Left ventricle myocardium inferior (tissue), 1 donor: Measurements from ENCODE around the gene CNPY4. TPM values are rescaled to one million over a fixed set of nuclear protein-coding genes. Genes with fewer than 3 reads are reported as not detected.

Experiments used
- DNase-seq: peaks from one replicate; pipeline ENCODE4 v3.0.0-alpha.2; 2020
- H3K27ac ChIP-seq: fragments of 200-600 bp; replicated peaks from 2 replicates; pipeline ENCODE4 v1.8.0; 2021
- H3K27me3 ChIP-seq: fragments of 200-600 bp; 2 replicates; pipeline ENCODE4 v1.8.0; 2021; ENCODE audit warnings: low read depth
- H3K36me3 ChIP-seq: fragments of 200-600 bp; 2 replicates; pipeline ENCODE4 v1.8.0; 2021
- H3K4me1 ChIP-seq: fragments of 200-600 bp; 2 replicates; pipeline ENCODE4 v1.8.0; 2021
- H3K4me3 ChIP-seq: fragments of 200-600 bp; 2 replicates; pipeline ENCODE4 v1.8.0; 2021; ENCODE audit warnings: mild to moderate bottlenecking, moderate library complexity
- H3K9me3 ChIP-seq: fragments of 200-600 bp; replicated peaks from 2 replicates; pipeline ENCODE4 v1.8.0; 2021
- intact Hi-C: fragments of 100-400 bp; cut with micrococcal nuclease; formaldehyde crosslinking; loops from one replicate; pipeline ENCODE4 v1.11.0; 2022
- total RNA-seq: library from RNA; stranded (reverse); fragmentation: NEBNext Ultra II Directional; extraction: Animal tissue kit (Norgen Biotek cat#: 25700); gene quantifications from one replicate; pipeline ENCODE4 v1.2.1, GENCODE V29; 2021
- TF ChIP-seq, protein P1 (sequence below): fragments of 200-600 bp; IDR thresholded peaks from 2 replicates; pipeline ENCODE4 v1.8.0; 2021; ENCODE audit warnings: antibody characterized with exemption, mild to moderate bottlenecking, borderline replicate concordance
- donor health status: DM: no; HTN: yes; CAD: no; lungs with severe emphysema.

The CNPY4 gene
- total RNA-seq, 1 donor from 2014 or later, result 8.5 TPM

GRCh38 chr7:100082978-100083377, 36.5 kb upstream of the CNPY4 start:
- Histone ChIP-seq H3K27me3 (no peaks in the 10 kb centered on the region), H3K4me1 (peaks cover 48% of the 10 kb centered on the region), H3K9me3 (no peaks in the 10 kb centered on the region), H3K27ac (peak overlapping the region; percentile 87), H3K36me3 (peaks cover 16% of the 10 kb centered on the region), H3K4me3 (peak overlapping the region; percentile 77)
- intact Hi-C loops, result loop anchor here (10.0 kb wide), 1 partner anchor 88 kb away; no protein-coding TSS in a partner anchor
- DNase-seq, result no peak
- TF ChIP-seq, protein P1, sequence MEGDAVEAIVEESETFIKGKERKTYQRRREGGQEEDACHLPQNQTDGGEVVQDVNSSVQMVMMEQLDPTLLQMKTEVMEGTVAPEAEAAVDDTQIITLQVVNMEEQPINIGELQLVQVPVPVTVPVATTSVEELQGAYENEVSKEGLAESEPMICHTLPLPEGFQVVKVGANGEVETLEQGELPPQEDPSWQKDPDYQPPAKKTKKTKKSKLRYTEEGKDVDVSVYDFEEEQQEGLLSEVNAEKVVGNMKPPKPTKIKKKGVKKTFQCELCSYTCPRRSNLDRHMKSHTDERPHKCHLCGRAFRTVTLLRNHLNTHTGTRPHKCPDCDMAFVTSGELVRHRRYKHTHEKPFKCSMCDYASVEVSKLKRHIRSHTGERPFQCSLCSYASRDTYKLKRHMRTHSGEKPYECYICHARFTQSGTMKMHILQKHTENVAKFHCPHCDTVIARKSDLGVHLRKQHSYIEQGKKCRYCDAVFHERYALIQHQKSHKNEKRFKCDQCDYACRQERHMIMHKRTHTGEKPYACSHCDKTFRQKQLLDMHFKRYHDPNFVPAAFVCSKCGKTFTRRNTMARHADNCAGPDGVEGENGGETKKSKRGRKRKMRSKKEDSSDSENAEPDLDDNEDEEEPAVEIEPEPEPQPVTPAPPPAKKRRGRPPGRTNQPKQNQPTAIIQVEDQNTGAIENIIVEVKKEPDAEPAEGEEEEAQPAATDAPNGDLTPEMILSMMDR, result no peak

- no peaks in the 10 kb centered on the region for H3K9me3 ChIP-seq
- no peaks in the 10 kb centered on the region for H3K27me3 ChIP-seq
- no peak overlapping the region for H3K27ac ChIP-seq
- TF ChIP-seq, protein P1, result no peak
- H3K4me1 ChIP-seq, result peaks cover 45% of the 10 kb centered on the region
- H3K4me3 ChIP-seq, result no peak overlapping the region
- no peak for DNase-seq
- peaks cover 3% of the 10 kb centered on the region for H3K36me3 ChIP-seq
- intact Hi-C loops, result loop anchor here (10.0 kb wide), 1 partner anchor 91 kb away; no protein-coding TSS in a partner anchor
Observed at GRCh38 chr7:100085515-100085914, 33.9 kb upstream of the CNPY4 start.

- no peak overlapping the region for H3K4me3 ChIP-seq
- no peaks in the 10 kb centered on the region for H3K9me3 ChIP-seq
- DNase-seq, result no peak
- intact Hi-C loops, result loop anchor here (10.0 kb wide), 1 partner anchor 92 kb away; no protein-coding TSS in a partner anchor
- H3K27me3 ChIP-seq, result no peaks in the 10 kb centered on the region
- TF ChIP-seq, protein P1, result no peak
- peaks cover 20% of the 10 kb centered on the region for H3K36me3 ChIP-seq
- H3K27ac ChIP-seq, result no peak overlapping the region
- H3K4me1 ChIP-seq, result peaks cover 31% of the 10 kb centered on the region
Observed at GRCh38 chr7:100087055-100087750, 32.2 kb upstream of the CNPY4 start.

GRCh38 chr7:100088095-100088620, 31.3 kb upstream of the CNPY4 start:
- Histone ChIP-seq H3K9me3 (no peaks in the 10 kb centered on the region), H3K4me3 (peak overlapping the region; percentile 95), H3K4me1 (peaks cover 24% of the 10 kb centered on the region), H3K27me3 (no peaks in the 10 kb centered on the region), H3K27ac (peak overlapping the region; percentile 95), H3K36me3 (peaks cover 30% of the 10 kb centered on the region)
- no peak for DNase-seq
- intact Hi-C loops, result loop anchor here (10.0 kb wide), 1 partner anchor 93 kb away; no protein-coding TSS in a partner anchor
- TF ChIP-seq, protein P1, result no peak

DNA sequence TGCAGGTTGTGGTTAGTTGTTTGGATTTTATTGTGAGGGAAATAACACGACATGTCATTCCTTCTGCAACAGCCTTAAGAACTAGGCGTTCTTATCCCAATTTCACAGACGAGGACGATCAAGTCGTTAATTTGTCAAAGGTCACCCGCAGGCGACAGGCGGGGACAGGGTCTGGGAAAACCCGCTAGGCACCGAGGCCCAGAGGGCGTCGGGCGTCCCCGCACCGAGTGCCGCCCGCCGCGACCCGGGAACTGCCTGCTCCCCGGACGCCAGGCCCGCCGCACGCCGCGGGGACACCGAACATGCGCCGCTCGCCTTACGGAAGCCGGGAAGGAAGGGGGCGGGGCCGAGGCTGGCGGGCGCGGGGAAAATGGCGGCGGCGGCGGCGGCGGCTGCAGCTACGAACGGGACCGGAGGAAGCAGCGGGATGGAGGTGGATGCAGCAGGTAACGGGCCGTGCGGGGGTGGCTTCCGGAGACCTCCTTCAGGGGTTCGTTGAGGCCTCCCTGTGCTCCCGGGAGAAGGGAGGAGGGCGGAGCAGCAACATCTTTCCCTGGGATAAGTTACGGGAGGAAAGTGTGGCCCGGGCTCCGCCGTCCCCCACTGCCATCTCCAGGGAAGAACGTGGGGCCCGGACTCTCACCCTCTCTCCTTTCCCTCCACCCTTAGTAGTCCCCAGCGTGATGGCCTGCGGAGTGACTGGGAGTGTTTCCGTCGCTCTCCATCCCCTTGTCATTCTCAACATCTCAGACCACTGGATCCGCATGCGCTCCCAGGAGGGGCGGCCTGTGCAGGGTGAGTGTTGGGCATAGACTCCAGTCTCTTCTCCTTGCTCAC, 30.6 kb upstream of the CNPY4 start, which contains the start of gene COPS6:
COPS6 (plus strand) TSS at position 349 of the 837 bp plus-strand sequence; CDS start at position 371, 22 bp downstream.
- TF ChIP-seq, protein P1, result no peak
- intact Hi-C loops, result loop anchor here (10.0 kb wide), 1 partner anchor 94 kb away; no protein-coding TSS in a partner anchor
- H3K4me1 ChIP-seq, result peaks cover 31% of the 10 kb centered on the region
- peaks cover 36% of the 10 kb centered on the region for H3K36me3 ChIP-seq
- H3K27me3 ChIP-seq, result no peaks in the 10 kb centered on the region
- peak within 1 kb of the TSS; percentile 95 for H3K27ac ChIP-seq
- no peaks in the 10 kb centered on the region for H3K9me3 ChIP-seq
- peak within 1 kb of the TSS; percentile 95 for H3K4me3 ChIP-seq
- DNase-seq, result peak; percentile 90
